ENCODE data around the gene ZNF277.

The ZNF277 gene

GRCh38 chr7:112360681-112361080 lies 154.2 kb downstream of the ZNF277 start:
- DNase-seq = no peak

- no peak for DNase-seq
Observed at GRCh38 chr7:112361154-112361553, 154.7 kb downstream of the ZNF277 start.

- DNase-seq = peak; percentile 63
Observed at GRCh38 chr7:112362053-112362650, 155.7 kb downstream of the ZNF277 start.

GRCh38 chr7:112362731-112363131 lies 156.2 kb downstream of the ZNF277 start:
- DNase-seq = peak; percentile 67

GRCh38 chr7:112364388-112364787 lies 157.9 kb downstream of the ZNF277 start:
- DNase-seq = no peak

GRCh38 chr7:112365551-112365950 lies 159.1 kb downstream of the ZNF277 start:
- DNase-seq = no peak

- no peak for DNase-seq
Observed at GRCh38 chr7:112366886-112367285, 160.4 kb downstream of the ZNF277 start.

GRCh38 chr7:112370436-112370835 lies 163.9 kb downstream of the ZNF277 start:
- peak; percentile 96 for DNase-seq

GRCh38 chr7:112371701-112372100 lies 165.2 kb downstream of the ZNF277 start:
- DNase-seq = no peak

- no peak for DNase-seq
Observed at GRCh38 chr7:112372101-112372500, 165.6 kb downstream of the ZNF277 start.

- no peak for DNase-seq
Observed at GRCh38 chr7:112377593-112377992, 171.1 kb downstream of the ZNF277 start.

- DNase-seq = no peak
Observed at GRCh38 chr7:112381311-112382091, 175.0 kb downstream of the ZNF277 start.

- peak; percentile 38 for DNase-seq
Observed at GRCh38 chr7:112383671-112384417, 177.3 kb downstream of the ZNF277 start.

GRCh38 chr7:112385516-112385915 lies 179.0 kb downstream of the ZNF277 start:
- DNase-seq = no peak

- no peak for DNase-seq
Observed at GRCh38 chr7:112386619-112387018, 180.1 kb downstream of the ZNF277 start.

- DNase-seq = no peak
Observed at GRCh38 chr7:112390167-112390566, 183.7 kb downstream of the ZNF277 start.

- peak; percentile 60 for DNase-seq
Observed at GRCh38 chr7:112391079-112391821, 184.8 kb downstream of the ZNF277 start.

- DNase-seq = peak; percentile 63
Observed at GRCh38 chr7:112391841-112392286, 185.4 kb downstream of the ZNF277 start.
